Aortic smooth muscle cell (primary cell): ENCODE data around the gene PRKAR2A. TPM values are rescaled to one million over a fixed set of nuclear protein-coding genes. Genes with fewer than 3 reads are reported as not detected.

Experiments
- total RNA-seq: library from RNA; depleted of rRNA; stranded (reverse); fragments of >200 nt; gene quantifications from 2 replicates; pipeline ENCODE4 v1.2.3, GENCODE V29; 2014

The PRKAR2A gene
- total RNA-seq: 25.8 and 30.6 TPM in 2 replicates

DNA sequence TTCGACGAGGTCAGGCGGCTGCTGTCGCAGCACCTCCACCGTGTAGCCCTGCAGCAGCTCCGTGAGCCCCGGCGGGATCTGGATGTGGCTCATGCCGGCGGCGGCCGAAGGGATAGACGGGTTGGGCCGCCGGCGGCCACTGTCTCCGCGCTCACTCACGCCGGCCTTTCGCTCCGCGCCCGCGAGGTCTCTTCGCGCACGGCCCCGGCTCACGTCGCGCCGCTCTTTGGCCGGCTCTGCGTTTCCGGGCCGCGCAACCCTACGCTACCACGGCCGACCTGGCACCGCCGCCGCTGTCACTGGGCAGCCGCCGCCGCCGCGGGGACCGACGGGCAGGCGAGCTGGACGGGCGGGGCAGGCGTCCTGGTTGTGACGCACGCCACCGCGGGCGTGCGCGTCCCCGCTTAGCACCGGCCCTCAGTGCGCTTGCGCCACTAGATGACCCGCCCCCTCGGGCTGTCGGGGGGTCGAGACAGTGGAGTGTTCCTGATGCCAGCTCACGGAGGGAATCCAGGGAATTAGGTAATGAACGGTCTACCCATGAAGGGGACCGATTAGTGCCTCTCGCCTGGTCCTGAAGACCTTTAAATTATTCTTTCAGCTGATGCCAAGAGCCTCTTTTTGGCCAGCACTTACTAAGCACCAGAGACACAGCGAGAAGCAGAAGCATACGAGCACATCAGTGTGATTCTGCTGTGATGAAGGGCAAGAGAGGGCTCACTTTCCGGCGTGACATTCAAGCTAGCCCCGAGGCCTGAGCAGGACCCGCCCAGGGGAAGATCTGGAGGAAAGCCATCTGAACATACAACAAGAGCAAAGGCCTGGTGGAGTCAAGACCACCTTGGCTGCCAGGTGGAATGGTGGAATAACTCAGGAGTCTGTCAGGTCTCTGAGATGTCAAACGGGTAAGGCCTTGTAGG is at the start of gene PRKAR2A:
TSS of gene PRKAR2A (minus strand) at position 371 of the 920 bp plus-strand sequence. CDS start at position 93, 278 bp downstream.

DNA sequence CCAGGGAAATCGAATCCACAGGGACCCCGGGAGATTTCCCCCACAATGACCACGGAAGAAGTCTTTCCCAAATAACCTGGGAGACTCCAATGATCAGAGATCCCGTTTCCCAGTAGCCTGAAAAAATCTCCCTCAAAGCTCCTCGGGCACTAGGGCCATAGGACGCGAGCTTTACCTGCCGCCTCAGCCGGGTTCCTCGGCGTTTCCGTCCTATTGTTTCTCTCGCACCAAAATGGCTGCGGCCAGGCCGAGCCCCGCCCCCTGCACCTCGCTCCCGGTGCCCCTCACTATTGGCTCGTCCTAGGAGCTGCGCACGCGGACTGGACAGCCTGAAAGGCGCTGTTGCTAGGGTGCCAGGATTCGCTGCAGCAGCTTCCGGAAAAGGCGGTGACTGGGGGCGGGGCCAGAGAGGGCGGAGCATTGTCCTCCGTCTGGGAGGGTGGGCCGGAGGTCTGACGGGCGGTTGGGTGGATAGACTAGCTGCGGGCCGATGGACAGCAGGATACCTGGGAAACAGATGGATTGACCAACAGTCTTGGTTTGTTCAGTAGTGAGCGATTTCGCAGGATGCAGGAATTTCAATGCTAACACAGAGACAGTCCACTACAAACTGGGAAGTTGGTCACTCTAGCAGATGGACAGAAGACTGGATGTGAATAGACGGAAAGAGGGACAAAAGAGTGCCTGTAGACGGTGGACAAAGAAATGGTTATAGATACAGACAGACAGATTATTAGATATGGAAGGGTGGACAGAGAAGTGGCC is 130.5 kb downstream of the PRKAR2A start, which contains the start of gene IP6K2:
TSS of gene IP6K2 (minus strand) at position 240 of the 765 bp plus-strand sequence. CDS start 21,930 bp downstream, outside the sequence.

Other genes starting within 250 kb of the PRKAR2A start
- 235 and 284 TPM in 2 replicates for gene UQCRC1, start 238.2 kb downstream of the PRKAR2A start, total RNA-seq
- not detected in 2 replicates for gene TMEM89, start 226.1 kb downstream of the PRKAR2A start, total RNA-seq
- 11.9 and 16.8 TPM in 2 replicates for gene SLC26A6, start 212.4 kb downstream of the PRKAR2A start, total RNA-seq
- 0.37 and 0.66 TPM in 2 replicates for gene CELSR3, start 185.0 kb downstream of the PRKAR2A start, total RNA-seq
- gene NCKIPSD, start 162.0 kb downstream of the PRKAR2A start, total RNA-seq: 9.2 and 12.3 TPM in 2 replicates
- 33.7 and 49.6 TPM in 2 replicates for gene IP6K2, start 130.7 kb downstream of the PRKAR2A start, total RNA-seq
- 31.6 and 34.6 TPM in 2 replicates for gene SLC25A20, start 51.0 kb upstream of the PRKAR2A start, total RNA-seq
- gene ARIH2, start 71.0 kb upstream of the PRKAR2A start, total RNA-seq: 74.6 and 77.7 TPM in 2 replicates
- 39.0 and 50.3 TPM in 2 replicates for gene P4HTM, start 142.4 kb upstream of the PRKAR2A start, total RNA-seq
- 46.5 and 55.2 TPM in 2 replicates for gene WDR6, start 159.5 kb upstream of the PRKAR2A start, total RNA-seq
- gene DALRD3, start 170.7 kb upstream of the PRKAR2A start, total RNA-seq: 52.5 and 55.8 TPM in 2 replicates
- 94.3 and 111 TPM in 2 replicates for gene NDUFAF3, start 174.2 kb upstream of the PRKAR2A start, total RNA-seq
- 270 and 337 TPM in 2 replicates for gene IMPDH2, start 181.5 kb upstream of the PRKAR2A start, total RNA-seq
- 51.3 and 59.6 TPM in 2 replicates for gene QRICH1, start 246.2 kb upstream of the PRKAR2A start, total RNA-seq